DLD1 (cell line): ENCODE measurements around the gene TCAF2.
"Not testable (repeated sequence)": the region's sequence is repeated elsewhere in the genome, so short reads cannot be mapped to it uniquely, and the experiment has no call there.

Experiments used
- in situ Hi-C: cut with HindIII; loops from 2 replicates; pipeline ENCODE4 v1.10.0; 2017; ENCODE audit warnings: low sequenced_read_pairs

Gene TCAF2

GRCh38 chr7:143620646-143621045, at the start of gene TCAF2:
TCAF2 (plus strand) TSS chr7:143620974.
- in situ Hi-C loops, result not testable (repeated sequence)

GRCh38 chr7:143571501-143571900, 49.3 kb upstream of the TCAF2 start, which contains the start of gene CTAGE15:
CTAGE15 (plus strand) TSS chr7:143571801; CDS start chr7:143571818, 17 bp downstream.
- in situ Hi-C loops, result not testable (repeated sequence)

GRCh38 chr7:143588183-143588582, 32.6 kb upstream of the TCAF2 start:
- in situ Hi-C loops, result not testable (repeated sequence)

- in situ Hi-C loops, result not testable (repeated sequence)
These were observed 30.9 kb upstream of the TCAF2 start for GRCh38 chr7:143589897-143590296.

- in situ Hi-C loops, result not testable (repeated sequence)
These were observed 22.7 kb upstream of the TCAF2 start for GRCh38 chr7:143598086-143598485.

GRCh38 chr7:143603549-143603948, 17.2 kb upstream of the TCAF2 start:
- in situ Hi-C loops, result not testable (repeated sequence)

- in situ Hi-C loops, result not testable (repeated sequence)
These were observed 14.7 kb upstream of the TCAF2 start for GRCh38 chr7:143606088-143606487.

- in situ Hi-C loops, result not testable (repeated sequence)
These were observed 5.2 kb upstream of the TCAF2 start for GRCh38 chr7:143615545-143615944.

GRCh38 chr7:143617204-143617603, 3.6 kb upstream of the TCAF2 start:
- in situ Hi-C loops, result not testable (repeated sequence)

GRCh38 chr7:143620058-143620457, 716 bp upstream of the TCAF2 start:
- in situ Hi-C loops, result not testable (repeated sequence)

GRCh38 chr7:143621175-143621574, 401 bp downstream of the TCAF2 start:
- in situ Hi-C loops, result not testable (repeated sequence)

- in situ Hi-C loops, result not testable (repeated sequence)
These were observed 1.4 kb downstream of the TCAF2 start for GRCh38 chr7:143622130-143622529.

GRCh38 chr7:143630653-143631052, 9.9 kb downstream of the TCAF2 start:
- in situ Hi-C loops, result not testable (repeated sequence)

GRCh38 chr7:143632506-143632905, 11.7 kb downstream of the TCAF2 start:
- in situ Hi-C loops, result not testable (repeated sequence)

- in situ Hi-C loops, result not testable (repeated sequence)
These were observed 12.3 kb downstream of the TCAF2 start for GRCh38 chr7:143633013-143633618.

- in situ Hi-C loops, result not testable (repeated sequence)
These were observed 14.8 kb downstream of the TCAF2 start for GRCh38 chr7:143635364-143636240.

GRCh38 chr7:143639372-143639771, 18.6 kb downstream of the TCAF2 start:
- in situ Hi-C loops, result not testable (repeated sequence)

- in situ Hi-C loops, result not testable (repeated sequence)
These were observed 19.9 kb downstream of the TCAF2 start for GRCh38 chr7:143640528-143641189.

- in situ Hi-C loops, result not testable (repeated sequence)
These were observed 25.8 kb downstream of the TCAF2 start for GRCh38 chr7:143646598-143646997.

GRCh38 chr7:143649902-143650301, 29.1 kb downstream of the TCAF2 start:
- in situ Hi-C loops, result not testable (repeated sequence)

- in situ Hi-C loops, result not testable (repeated sequence)
These were observed 29.7 kb downstream of the TCAF2 start for GRCh38 chr7:143650447-143650846.
